Fibroblast of peridontal ligament (primary cell): Measurements from ENCODE around the gene ETF1.
A peak's percentile ranks its signal among the peaks of the same experiment; 100 is the strongest.

Source experiments
- DNase-seq: peaks from one replicate; pipeline ENCODE4 v3.0.0-alpha.2; 2010; ENCODE audit errors: extremely low read depth

The ETF1 gene

DNA sequence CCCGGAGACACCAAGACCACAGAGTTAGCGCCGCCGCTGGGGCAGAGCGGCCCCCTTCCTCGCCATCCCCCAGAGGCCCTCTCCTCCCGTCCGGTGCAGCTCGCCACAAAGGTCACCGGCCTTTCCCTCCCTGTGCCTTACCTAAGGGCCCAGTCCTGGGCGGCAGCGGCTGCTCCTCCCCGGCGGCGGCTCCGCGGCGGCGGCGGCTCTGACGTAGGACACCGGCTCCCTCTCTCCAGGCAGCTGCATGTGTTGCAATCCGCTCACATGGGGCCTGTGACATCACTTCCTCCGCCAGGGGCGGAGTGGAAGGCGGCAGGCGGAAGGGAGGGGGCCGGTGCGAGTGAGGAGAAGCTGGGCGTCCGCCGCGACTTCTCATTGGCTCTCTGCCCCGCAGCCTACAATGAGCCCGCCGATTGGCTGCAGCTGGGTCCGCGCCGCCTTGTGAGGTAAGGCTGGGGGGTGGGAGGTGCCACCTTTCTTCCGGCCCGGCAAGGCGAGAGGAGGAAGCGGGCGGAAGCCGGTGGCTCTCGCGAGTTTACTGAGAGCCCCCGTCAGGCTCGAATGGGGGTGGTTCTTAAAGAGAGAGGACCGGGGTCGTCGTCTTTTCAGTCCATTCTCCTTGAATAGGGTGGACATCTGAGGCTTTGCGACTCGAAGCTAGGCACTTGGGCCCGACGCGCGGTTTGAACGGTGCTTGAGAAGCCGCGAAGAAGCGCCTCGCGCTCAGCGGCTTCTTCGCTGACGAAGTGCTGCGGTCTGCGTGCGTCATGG is at the start of gene ETF1:
TSS of gene ETF1 (minus strand) at position 281 of the 774 bp plus-strand sequence. CDS start 318 bp downstream, outside the sequence.
- DNase-seq, result peak; percentile 99

DNA sequence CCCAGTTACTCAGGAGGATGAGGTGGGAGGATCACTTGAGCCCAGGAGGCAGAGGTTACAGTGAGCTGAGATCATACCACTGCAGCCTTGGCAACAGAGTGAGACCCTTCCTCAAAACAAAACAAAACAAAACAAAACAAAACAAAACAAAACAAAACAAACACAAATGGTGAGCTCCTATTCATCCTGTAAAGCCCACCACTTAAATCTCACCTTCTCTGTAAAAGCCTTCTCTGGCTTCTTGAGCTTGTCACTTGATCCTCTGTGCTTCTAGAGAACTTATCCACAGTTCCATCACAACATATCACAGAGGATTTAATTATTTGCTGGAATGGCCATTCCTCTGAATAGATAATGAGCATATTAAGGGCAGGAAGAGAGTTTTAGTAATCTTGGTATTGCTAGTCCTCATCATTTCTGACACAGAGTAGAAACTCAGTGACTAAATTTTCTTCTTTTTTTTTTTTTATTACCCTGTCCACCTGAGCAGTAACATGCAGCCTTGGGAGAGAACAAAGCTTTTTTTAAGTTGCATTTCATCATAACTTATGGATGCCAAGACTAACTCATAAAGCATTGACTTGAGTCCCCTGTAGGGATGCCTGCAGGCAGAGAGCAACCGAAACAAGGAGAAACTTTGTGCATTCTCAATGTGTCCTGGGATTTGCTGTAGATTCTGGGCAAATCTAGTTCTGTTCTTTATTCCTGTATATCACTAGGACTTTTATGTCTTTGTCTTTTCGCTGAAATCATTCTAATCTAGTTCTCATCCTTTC is 45.2 kb upstream of the ETF1 start:
- no peak for DNase-seq

- DNase-seq, result no peak
Observed at GRCh38 chr5:138585157-138585556, 42.1 kb upstream of the ETF1 start.

- DNase-seq, result no peak
Observed at GRCh38 chr5:138583984-138584637, 41.1 kb upstream of the ETF1 start.

DNA sequence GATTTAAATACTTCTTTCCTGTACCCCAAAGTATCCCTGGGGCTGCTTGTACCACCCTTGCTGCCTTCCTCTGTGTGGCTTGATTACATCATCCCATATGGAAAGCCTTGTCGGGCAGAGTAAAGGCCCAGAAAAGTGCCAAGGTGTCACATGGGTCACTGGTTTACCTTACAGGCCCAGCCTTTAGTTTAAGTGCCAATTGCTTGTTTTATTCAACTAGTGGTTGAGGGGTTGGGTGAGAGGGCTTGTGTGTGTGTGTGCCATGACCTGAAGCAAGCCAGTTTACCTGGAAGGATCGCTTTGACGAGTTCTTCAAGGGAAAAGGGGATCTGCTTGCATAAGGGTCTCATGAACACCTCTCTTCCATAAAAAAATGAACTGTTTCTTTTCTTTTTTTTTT is 39.9 kb upstream of the ETF1 start:
- no peak for DNase-seq

DNA sequence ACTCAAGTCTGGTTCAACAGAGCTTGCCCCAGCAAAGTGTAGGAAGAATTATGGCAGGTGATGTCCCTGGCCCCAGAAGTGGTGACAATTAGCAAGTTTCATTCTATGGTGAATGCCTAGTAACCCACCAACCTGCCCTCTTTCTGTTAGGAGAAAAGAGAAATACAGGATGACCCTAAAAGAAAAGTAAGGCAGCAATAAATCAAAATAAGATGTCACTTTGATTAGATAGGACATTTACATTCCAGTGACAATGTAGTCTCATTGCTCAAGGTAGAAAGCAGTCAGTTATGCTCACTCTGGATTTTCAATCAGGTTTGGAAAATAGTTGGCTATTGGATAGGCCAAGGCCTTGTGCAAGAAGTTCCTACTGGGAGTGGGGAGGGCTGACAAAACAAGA is 37.7 kb upstream of the ETF1 start:
- DNase-seq, result no peak

- no peak for DNase-seq
Observed at GRCh38 chr5:138580001-138580400, 37.0 kb upstream of the ETF1 start.

DNA sequence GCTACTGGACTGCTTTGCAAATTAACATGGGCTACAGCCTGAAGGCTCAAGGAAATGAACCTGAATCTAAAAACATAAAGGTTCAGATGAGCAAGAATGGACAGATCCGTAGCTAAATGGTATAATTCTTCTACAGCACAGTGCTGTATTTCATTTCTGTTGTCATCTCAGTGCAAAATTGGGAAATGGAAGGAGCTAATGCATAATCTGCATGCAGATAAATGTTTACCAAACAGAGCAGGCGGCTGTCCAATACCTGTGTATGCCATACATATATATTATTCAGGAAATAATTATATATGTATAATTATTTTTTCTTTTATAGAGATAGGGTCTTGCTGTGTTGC is 36.5 kb upstream of the ETF1 start:
- DNase-seq, result no peak

- no peak for DNase-seq
Observed at GRCh38 chr5:138577452-138577851, 34.4 kb upstream of the ETF1 start.

- DNase-seq, result peak; percentile 100
Observed at GRCh38 chr5:138575194-138576015, 32.4 kb upstream of the ETF1 start, which contains the start of gene HSPA9. Gene HSPA9 (minus strand): TSS chr5:138575401. CDS start chr5:138575318, 83 bp downstream.

DNA sequence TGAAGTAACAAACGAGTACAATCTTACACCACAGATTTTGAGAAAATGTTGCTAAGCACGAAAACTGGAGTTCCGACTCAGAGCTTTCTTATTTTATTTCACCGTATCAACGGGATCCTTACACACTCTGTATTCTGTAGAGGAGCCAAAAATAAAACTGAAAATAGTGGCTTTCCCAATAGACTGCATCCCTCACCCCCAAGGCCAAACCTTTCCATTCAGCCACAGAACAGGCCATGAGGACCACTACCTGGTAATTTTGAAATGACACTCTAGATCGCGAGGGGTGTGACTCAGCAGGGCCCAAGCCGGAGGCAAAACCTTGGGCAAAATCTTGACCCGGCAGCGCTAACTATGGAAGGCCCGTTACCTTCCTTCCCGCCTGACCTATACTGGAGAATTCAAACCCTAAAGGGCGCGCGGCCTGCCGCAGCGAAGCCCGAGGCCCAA is 31.7 kb upstream of the ETF1 start:
- DNase-seq, result peak; percentile 28

DNA sequence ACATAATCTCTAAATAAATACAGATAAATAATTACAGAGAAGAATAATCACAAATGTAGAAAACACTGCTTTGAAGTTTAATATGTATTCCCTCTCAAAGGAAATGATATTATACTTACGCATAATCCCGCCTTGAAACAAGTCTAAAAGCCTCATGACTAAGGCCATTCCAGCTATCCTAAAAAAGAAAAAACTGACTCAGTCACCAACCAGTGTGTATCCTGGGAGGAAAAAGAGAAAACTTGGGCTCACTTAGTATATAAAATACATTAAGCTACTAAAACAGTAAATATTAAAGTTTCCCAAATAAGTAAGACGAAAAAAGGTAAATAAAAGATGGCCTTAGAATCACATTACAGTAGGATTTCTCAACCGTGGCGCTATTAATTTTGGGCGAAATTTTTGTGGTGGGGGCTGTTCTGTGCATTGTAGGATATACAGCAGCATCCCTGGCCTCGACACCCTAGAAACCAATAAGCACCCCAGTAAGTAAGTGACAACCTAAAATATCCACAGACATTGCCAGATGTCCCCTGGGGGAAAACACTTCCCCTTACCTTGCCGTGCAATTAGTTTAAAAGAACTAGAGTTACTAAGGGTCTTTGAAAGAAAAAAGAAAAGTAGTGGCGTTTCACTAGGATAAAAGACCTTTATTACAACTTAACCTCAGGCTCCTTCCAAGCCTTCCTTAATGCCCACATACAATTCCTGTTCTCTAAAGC is 31.1 kb upstream of the ETF1 start:
- DNase-seq, result peak; percentile 45

GRCh38 chr5:138573223-138573622 is 30.2 kb upstream of the ETF1 start:
- DNase-seq, result no peak

- no peak for DNase-seq
Observed at GRCh38 chr5:138570871-138571270, 27.8 kb upstream of the ETF1 start.

DNA sequence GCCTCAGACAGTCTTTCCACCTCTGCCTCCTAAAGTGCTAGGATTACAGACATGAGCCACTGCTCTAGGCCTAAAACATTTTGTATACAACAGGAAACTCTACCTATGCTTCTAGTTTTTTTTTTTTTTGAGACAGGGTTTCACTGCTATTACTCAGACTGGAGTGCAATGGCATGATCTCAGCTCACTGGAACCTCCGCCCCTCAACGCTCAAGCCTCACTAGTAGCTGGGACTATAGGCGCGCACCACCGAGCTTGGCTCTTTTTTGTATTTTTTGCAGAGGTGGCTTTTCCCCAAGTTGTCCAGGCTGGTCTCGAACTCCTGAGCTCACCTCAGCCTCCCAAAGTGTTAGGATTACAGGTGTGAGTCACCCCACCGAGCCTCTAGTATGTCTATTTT is 26.7 kb upstream of the ETF1 start:
- no peak for DNase-seq

DNA sequence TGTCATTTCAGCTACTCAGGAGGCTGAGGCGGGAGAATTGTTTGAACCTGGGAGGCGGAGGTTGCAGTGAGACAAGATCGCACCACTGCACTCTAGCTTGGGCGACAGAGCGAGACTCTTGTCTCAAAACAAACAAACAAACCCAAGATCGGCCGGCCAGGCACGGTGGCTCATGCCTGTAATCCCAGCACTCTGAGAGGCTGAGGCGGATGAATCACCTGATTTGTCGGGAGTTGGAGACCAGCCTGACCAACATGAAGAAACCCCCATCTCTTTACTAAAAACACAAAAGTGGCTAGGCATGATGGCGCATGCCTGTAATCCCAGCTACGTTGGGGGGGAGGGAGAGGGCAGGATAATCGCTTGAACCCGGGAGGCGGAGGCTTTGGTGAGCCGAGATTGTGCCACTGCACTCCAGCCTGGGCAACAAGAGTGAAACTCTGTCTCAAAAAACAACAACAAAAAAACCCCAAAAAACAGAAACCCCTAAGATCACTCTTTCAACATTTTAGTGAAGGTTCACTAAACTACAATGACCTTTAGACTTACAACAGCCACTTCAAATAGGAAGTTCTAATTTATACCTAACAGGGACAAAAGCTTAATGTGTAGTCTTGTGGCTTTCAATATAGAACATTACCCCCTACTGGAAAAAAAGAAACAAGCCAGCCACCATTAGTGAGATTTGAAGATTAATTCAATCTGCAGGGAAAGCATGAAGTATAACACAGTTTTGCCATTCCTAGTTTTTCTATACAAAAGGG is 25.2 kb upstream of the ETF1 start:
- no peak for DNase-seq

DNA sequence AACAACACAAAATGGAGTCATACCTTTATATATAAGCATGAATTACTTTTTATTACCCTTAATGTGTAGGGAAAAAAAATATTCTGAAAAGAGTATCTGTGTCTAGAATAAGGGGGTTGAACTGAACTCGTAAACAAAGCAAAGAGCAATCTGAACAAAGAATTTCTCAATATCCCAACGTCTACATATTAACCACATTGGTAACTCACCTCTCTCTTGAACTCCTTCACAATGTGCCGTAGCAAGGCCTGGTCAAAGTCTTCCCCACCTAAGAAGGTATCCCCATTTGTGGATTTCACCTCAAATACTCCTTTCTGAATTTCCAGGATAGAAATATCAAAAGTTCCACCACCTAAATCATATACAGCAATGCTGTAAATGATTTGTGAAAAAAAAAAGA is 23.8 kb upstream of the ETF1 start:
- no peak for DNase-seq

DNA sequence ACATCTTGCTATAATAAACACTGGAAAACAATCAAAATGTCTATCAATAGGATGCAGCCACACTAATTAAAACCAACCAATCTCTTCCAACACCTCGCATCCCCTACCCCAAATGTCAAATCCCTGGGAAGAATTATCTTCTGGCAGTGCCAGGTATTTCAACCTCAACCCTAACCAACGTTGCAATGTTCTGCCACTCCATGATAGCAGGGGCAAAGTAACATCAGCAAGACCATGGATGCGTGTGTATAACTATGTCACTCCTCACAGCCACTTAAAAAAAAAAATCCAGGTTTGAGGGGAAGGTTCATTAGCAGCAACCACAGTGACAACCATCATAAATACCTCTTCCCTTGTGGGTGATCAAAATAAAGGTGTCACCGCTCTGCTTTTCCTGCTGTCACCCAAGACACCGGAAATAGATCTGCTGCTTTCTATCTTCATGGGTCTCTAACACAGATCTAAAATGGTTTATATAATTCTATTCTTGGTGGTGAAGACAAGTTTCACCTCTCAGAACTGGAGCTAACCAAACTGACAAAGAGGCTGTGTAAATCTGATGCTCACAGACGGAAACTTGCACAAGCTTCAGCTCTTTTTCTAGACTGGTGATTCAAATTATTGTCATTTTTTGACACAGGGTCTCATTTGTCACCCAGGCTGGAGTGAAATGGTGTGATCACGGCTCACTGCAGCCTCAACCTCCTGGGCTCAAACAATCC is 22.2 kb upstream of the ETF1 start:
- DNase-seq, result no peak

DNA sequence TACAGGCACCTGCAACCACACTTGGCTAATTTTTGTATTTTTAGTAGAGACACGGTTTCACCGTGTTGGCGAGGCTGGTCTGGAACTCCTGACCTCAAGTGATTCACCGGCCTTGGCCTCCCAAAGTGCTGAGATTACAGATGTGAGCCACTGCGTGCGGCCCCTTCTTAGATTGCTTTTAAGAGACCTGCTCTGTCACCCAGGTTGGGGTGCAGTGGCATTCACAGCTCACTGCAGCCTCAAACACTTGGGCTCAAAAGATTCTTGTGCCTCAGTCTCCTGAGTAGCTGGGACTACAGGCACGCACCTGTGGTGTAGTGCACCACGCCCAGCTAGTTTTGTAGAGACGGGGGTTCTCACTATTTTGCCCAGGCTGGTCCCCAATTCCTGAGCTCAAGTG is 21.2 kb upstream of the ETF1 start:
- DNase-seq, result no peak
